H1 (cell line): ENCODE measurements around the gene CFAP206. TPM values are rescaled to one million over a fixed set of nuclear protein-coding genes. Genes with fewer than 3 reads are reported as not detected.

ENCODE experiments used
- CTCF ChIA-PET: fragments of 300-600 bp; sonication (Branson Sonifier 250); formaldehyde crosslinking; loops from one replicate; lab custom pipeline; 2021; ENCODE audit not compliant: partially characterized antibody; lab: Charles Lee
- POLR2A ChIA-PET: fragments of 300-600 bp; sonication (Branson Sonifier 250); formaldehyde crosslinking; loops from one replicate; lab custom pipeline; 2021; ENCODE audit warnings: inconsistent platforms; ENCODE audit not compliant: partially characterized antibody; lab: Charles Lee
- DNase-seq, 2 experiments: peaks; one replicate each; pipeline versions ENCODE4 v3.0.0 to v3.0.0-alpha.2; 2010 to 2022; ENCODE audit warnings: low spot score in 2 of 2, low read depth in 1 of 2, mixed read lengths in 1 of 2
- FAIRE-seq: peaks from 2 replicates; lab custom pipeline; 2011; peaks lifted over from hg19 to GRCh38; lab: Jason Lieb, UNC
- H2AFZ ChIP-seq: 2 replicates; pipeline ENCODE4 v1.8.1; 2012; ENCODE audit warnings: low read length, inconsistent platforms
- H2AK5ac ChIP-seq: 2 replicates; pipeline ENCODE4 v1.6.1; 2013; ENCODE audit warnings: low read depth, low read length
- H2BK120ac ChIP-seq: replicated peaks from 2 replicates; pipeline ENCODE3; 2013; ENCODE audit warnings: low read depth, low read length, inconsistent platforms
- H2BK12ac ChIP-seq: 2 replicates; pipeline ENCODE4 v1.6.1; 2013; ENCODE audit warnings: low read depth, low read length
- H2BK15ac ChIP-seq: 2 replicates; pipeline ENCODE4 v1.6.1; 2013; ENCODE audit warnings: low read length
- H2BK20ac ChIP-seq: 2 replicates; pipeline ENCODE4 v1.6.1; 2013; ENCODE audit warnings: low read length
- H2BK5ac ChIP-seq: 2 replicates; pipeline ENCODE4 v1.6.1; 2013; ENCODE audit warnings: low read depth, low read length
- H3K14ac ChIP-seq: 2 replicates; pipeline ENCODE4 v1.6.1; 2013; ENCODE audit warnings: inconsistent platforms; ENCODE audit not compliant: insufficient read length
- H3K18ac ChIP-seq: 2 replicates; pipeline ENCODE4 v1.6.1; 2013; ENCODE audit warnings: low read length; ENCODE audit errors: extremely low read depth
- H3K23ac ChIP-seq: 2 replicates; pipeline ENCODE4 v1.6.1; 2013; ENCODE audit warnings: inconsistent platforms; ENCODE audit not compliant: insufficient read length
- H3K23me2 ChIP-seq: 2 replicates; pipeline ENCODE4 v1.6.1; 2013; ENCODE audit warnings: low read depth, low read length
- H3K27ac ChIP-seq: 2 replicates; pipeline ENCODE4 v1.6.1; 2011; ENCODE audit warnings: low read depth, low read length, inconsistent platforms
- H3K27me3 ChIP-seq, 4 experiments: replicated peaks in 1 of 4; 1 replicate in 1 of 4; 2 replicates in 3 of 4; pipeline versions ENCODE4 v1.6.1 to v1.8.1; 2011 to 2013; ENCODE audit warnings: low read length in 3 of 4, mild to moderate bottlenecking in 3 of 4, inconsistent platforms in 2 of 4, mixed read lengths in 2 of 4, moderate library complexity in 1 of 4; ENCODE audit not compliant: control insufficient read depth in 3 of 4, insufficient read depth in 3 of 4; ENCODE audit errors: extremely low read depth in 1 of 4
- H3K36me3 ChIP-seq, 4 experiments: 2 replicates each; pipeline versions ENCODE4 v1.6.1 to v1.8.1; 2011 to 2013; ENCODE audit warnings: mild to moderate bottlenecking in 4 of 4, low read length in 3 of 4, moderate library complexity in 2 of 4, control low read depth in 1 of 4, inconsistent platforms in 1 of 4; ENCODE audit not compliant: insufficient read depth in 4 of 4, control insufficient read depth in 2 of 4
- H3K4ac ChIP-seq: replicated peaks from 2 replicates; pipeline ENCODE3; 2013; ENCODE audit warnings: low read length, low read depth, mixed read lengths, inconsistent platforms; ENCODE audit not compliant: insufficient read length
- H3K4me1 ChIP-seq, 4 experiments: replicated peaks in 1 of 4; 1 replicate in 1 of 4; 2 replicates in 3 of 4; pipeline versions ENCODE4 v1.6.1 to v1.8.1; 2011 to 2013; ENCODE audit warnings: low read length in 3 of 4, inconsistent platforms in 2 of 4, mixed read lengths in 1 of 4; ENCODE audit not compliant: insufficient read depth in 4 of 4, control insufficient read depth in 3 of 4
- H3K4me2 ChIP-seq, 2 experiments: 2 replicates each; pipeline versions ENCODE4 v1.6.1 to v1.8.1; 2011 to 2013; ENCODE audit warnings: low read depth in 2 of 2, low read length in 2 of 2, control low read depth in 1 of 2, inconsistent platforms in 1 of 2, mild to moderate bottlenecking in 1 of 2; ENCODE audit not compliant: insufficient read depth in 1 of 2
- H3K4me3 ChIP-seq, 4 experiments: fragments of 200-600, 300-600 bp in 1 of 4; sonication (generic), shearing (Covaris generic), sonication (Bioruptor Twin) in 1 of 4; 2 replicates each; pipeline versions ENCODE4 v1.5.1 to v1.8.1; 2011 to 2016; ENCODE audit warnings: low read length in 4 of 4, low read depth in 3 of 4, control low read depth in 2 of 4, inconsistent platforms in 2 of 4, mild to moderate bottlenecking in 2 of 4, mixed read lengths in 1 of 4, moderate library complexity in 1 of 4; ENCODE audit not compliant: insufficient read depth in 2 of 4; ENCODE audit errors: extremely low read depth in 1 of 4
- H3K56ac ChIP-seq: replicated peaks from 2 replicates; pipeline ENCODE3; 2013; ENCODE audit warnings: low read depth, mild to moderate bottlenecking, mixed read lengths, low read length, inconsistent platforms; ENCODE audit not compliant: insufficient read length
- H3K79me1 ChIP-seq: 2 replicates; pipeline ENCODE4 v1.6.1; 2013; ENCODE audit warnings: low read depth, low read length, control low read depth
- H3K79me2 ChIP-seq, 2 experiments: 2 replicates each; pipeline versions ENCODE4 v1.6.1 to v1.8.1; 2012 to 2013; ENCODE audit warnings: low read length in 2 of 2, mild to moderate bottlenecking in 2 of 2, inconsistent platforms in 1 of 2; ENCODE audit not compliant: insufficient read depth in 2 of 2, control insufficient read depth in 1 of 2
- H3K9ac ChIP-seq, 4 experiments: replicated peaks in 1 of 4; 1 replicate in 1 of 4; 2 replicates in 3 of 4; pipeline versions ENCODE4 v1.6.1 to v1.8.1; 2011 to 2013; ENCODE audit warnings: low read depth in 3 of 4, low read length in 3 of 4, control low read depth in 2 of 4, mild to moderate bottlenecking in 2 of 4, moderate library complexity in 2 of 4, inconsistent platforms in 1 of 4; ENCODE audit errors: extremely low read depth in 1 of 4
- H3K9me3 ChIP-seq, 2 experiments: 2 replicates each; pipeline versions ENCODE4 v1.6.1 to v1.8.1; 2012 to 2013; ENCODE audit warnings: mild to moderate bottlenecking in 2 of 2, moderate library complexity in 2 of 2, control low read depth in 1 of 2, inconsistent platforms in 1 of 2, low read depth in 1 of 2, low read length in 1 of 2, mixed read lengths in 1 of 2; ENCODE audit not compliant: insufficient read depth in 2 of 2
- H4K20me1 ChIP-seq, 2 experiments: replicated peaks in 1 of 2; 2 replicates each; pipeline versions ENCODE3 to v1.8.1; 2011 to 2013; ENCODE audit warnings: inconsistent platforms in 2 of 2, low read length in 2 of 2, mild to moderate bottlenecking in 1 of 2; ENCODE audit not compliant: insufficient read depth in 2 of 2, control insufficient read depth in 1 of 2
- H4K5ac ChIP-seq: 2 replicates; pipeline ENCODE4 v1.6.1; 2013; ENCODE audit warnings: low read length, low read depth, mixed read lengths, inconsistent platforms; ENCODE audit not compliant: insufficient read length
- H4K8ac ChIP-seq: 2 replicates; pipeline ENCODE4 v1.8.0; 2013; ENCODE audit warnings: mild to moderate bottlenecking, moderate library complexity, low read length, inconsistent platforms; ENCODE audit not compliant: insufficient read depth; ENCODE audit errors: extremely low read depth
- H4K91ac ChIP-seq: replicated peaks from 2 replicates; pipeline ENCODE3; 2013; ENCODE audit warnings: low read length, mixed read lengths, inconsistent platforms; ENCODE audit not compliant: insufficient read length
- ASH2L ChIP-seq: fragments of 200-600, 300-600 bp; sonication (generic); IDR thresholded peaks from one replicate; pipeline ENCODE4 v1.7.1; 2017; ENCODE audit warnings: low read length
- ATF2 ChIP-seq: IDR thresholded peaks from 2 replicates; pipeline ENCODE4 v1.6.1; 2012; ENCODE audit warnings: low read length, inconsistent platforms
- CBX5 ChIP-seq: fragments of 300-800, 300-1000 bp; sonication (generic); IDR thresholded peaks from 2 replicates; pipeline ENCODE4 v1.7.1; 2016; ENCODE audit warnings: antibody characterized with exemption, low read length, low read depth
- HDAC6 ChIP-seq: IDR thresholded peaks from one replicate; pipeline ENCODE4 v1.7.1; 2012; ENCODE audit warnings: low read depth, mild to moderate bottlenecking, inconsistent platforms, low read length, moderate library complexity
- KDM5A ChIP-seq: fragments of 200-600 bp; IDR thresholded peaks from 2 replicates; pipeline ENCODE4 v1.7.1; 2012; ENCODE audit warnings: mild to moderate bottlenecking, low read length, inconsistent platforms, mixed read lengths
- NANOG ChIP-seq: IDR thresholded peaks from 2 replicates; pipeline ENCODE4 v1.6.1; 2011; ENCODE audit warnings: low read length, low read depth, mild to moderate bottlenecking, inconsistent platforms; ENCODE audit not compliant: insufficient read depth, poor library complexity, severe bottlenecking
- RAD21 ChIP-seq, 2 experiments: IDR thresholded peaks in 1 of 2; conservative IDR thresholded peaks in 1 of 2; 2 replicates each; pipeline ENCODE4 v1.6.1; 2011; ENCODE audit warnings: low read depth in 2 of 2, low read length in 2 of 2, improper control_type of control experiment in 1 of 2, inconsistent platforms in 1 of 2, mild to moderate bottlenecking in 1 of 2, moderate library complexity in 1 of 2
- TAF7 ChIP-seq: optimal IDR thresholded peaks from 2 replicates; pipeline ENCODE3; 2011; ENCODE audit warnings: low read depth, mild to moderate bottlenecking, inconsistent platforms, low read length, moderate library complexity, borderline replicate concordance
- TBP ChIP-seq: IDR thresholded peaks from 2 replicates; pipeline ENCODE4 v1.6.1; 2011; ENCODE audit warnings: low read depth, low read length, improper control_type of control experiment
- ZNF274 ChIP-seq: IDR thresholded peaks from 2 replicates; pipeline ENCODE4 v1.7.0; 2012; ENCODE audit warnings: low read length, borderline replicate concordance; ENCODE audit errors: extremely low read depth
- WGBS, 2 experiments: shearing (Covaris generic) in 1 of 2; methylation state at CpG; one replicate each; pipeline versions ENCODE4 v1.1.6 to v1.1.7; 2013 to 2015; ENCODE audit warnings: low lambda C conversion rate in 2 of 2, mixed read lengths in 2 of 2, inconsistent platforms in 1 of 2, low coverage in 1 of 2, missing lambda C conversion rate in 1 of 2; ENCODE audit not compliant: insufficient replicate concordance in 2 of 2, insufficient coverage in 1 of 2, insufficient read length in 1 of 2; ENCODE audit errors: extremely low coverage in 1 of 2, missing lambda C conversion rate in 1 of 2; 5-methylcytosine and 5-hydroxymethylcytosine counted together
- polyA plus RNA-seq, 7 experiments: library from polyadenylated mRNA; depleted of rRNA in 3 of 7; stranded (reverse) in 5 of 7; unstranded in 2 of 7; fragments of >200 nt in 5 of 7; fragments of 200-250 nt in 2 of 7; gene quantifications; 1 replicate in 5 of 7; 2 replicates in 1 of 7; 4 replicates in 1 of 7; pipeline versions ENCODE4 v1.2.1 to v1.2.3, GENCODE V29; 2011 to 2013; ENCODE audit warnings: missing spikeins in 2 of 7, mixed read lengths in 2 of 7
- total RNA-seq: library from RNA; stranded (reverse); fragmentation: NEBNext Ultra II Directional; extraction: Animal tissue kit (Norgen Biotek cat#: 25700); gene quantifications from 2 replicates; pipeline ENCODE4 v1.2.1, GENCODE V29; 2021

Gene CFAP206
- total and polyA plus RNA-seq, 2 of the 8 experiments (the other 6 are each of a cell fraction or from before 2014, with no cell fraction given) = not detected

- H3K18ac ChIP-seq = no peak overlapping the region
- no peak overlapping the region; a peak in 1 of 7 replicates for H3K9ac ChIP-seq
- H2BK15ac ChIP-seq = no peak overlapping the region
- H3K23ac ChIP-seq = no peak overlapping the region
- no peaks in the 10 kb centered on the region for H3K27me3 ChIP-seq
- no peak overlapping the region for H2BK12ac ChIP-seq
- H3K4me3 ChIP-seq = no peak overlapping the region
- H2AFZ ChIP-seq = no peak overlapping the region
- no peak overlapping the region for H4K5ac ChIP-seq
- no peak overlapping the region for H2BK120ac ChIP-seq
- FAIRE-seq (no peak), DNase-seq (no peak)
- no peak overlapping the region for H4K8ac ChIP-seq
- no peak overlapping the region for H4K91ac ChIP-seq
- H3K4me2 ChIP-seq = no peak overlapping the region; a peak in 1 of 4 replicates
- CTCF ChIA-PET = interaction anchor here (0.6 to 2.0 kb wide), 4 partner anchors 20 to 418 kb away, joined by 3 to 7 read pairs (median 4); no protein-coding TSS in a partner anchor
- H3K23me2 ChIP-seq = no peaks in the 10 kb centered on the region
- no peaks in the 10 kb centered on the region for H3K9me3 ChIP-seq
- WGBS, 2 experiments = 90% methylated on average over 7 of the region's 7 CpGs; no CpG with 5 or more reads in 1 of the 2 experiments
- no peak overlapping the region for H2BK20ac ChIP-seq
- no peaks in the 10 kb centered on the region for H3K36me3 ChIP-seq
- H3K27ac ChIP-seq = no peak overlapping the region
- H4K20me1 ChIP-seq = no peaks in the 10 kb centered on the region
- H3K4ac ChIP-seq = no peak overlapping the region
- no peak overlapping the region for H3K56ac ChIP-seq
- H2AK5ac ChIP-seq = no peak overlapping the region
- H3K14ac ChIP-seq = no peak overlapping the region
- H3K4me1 ChIP-seq = peaks cover 7 to 14% (median 9%) of the 10 kb centered on the region in 4 experiments
- no peak for TF ChIP-seq ZNF274
- TF ChIP-seq HDAC6 = no peak
- no peak for TF ChIP-seq ATF2
- no peak for TF ChIP-seq KDM5A
- TF ChIP-seq RAD21 (IDR thresholded peaks at IDR 0.05 in 1 of 2, conservative IDR thresholded peaks at IDR 0.05 in 1 of 2; ENCODE audit: low read depth in 2 of 2, low read length in 2 of 2) = no peak
- no peak for TF ChIP-seq TAF7
- TF ChIP-seq NANOG = no peak
- TF ChIP-seq ASH2L = no peak
- TF ChIP-seq TBP = no peak
- TF ChIP-seq CBX5 = no peak
- TF ChIP-seq, all 59 proteins: peak for 0
- Histone ChIP-seq H3K79me2 (no peaks in the 10 kb centered on the region), H2BK5ac (no peak overlapping the region), H3K79me1 (no peaks in the 10 kb centered on the region)
- POLR2A ChIA-PET = interaction anchor here (1.0 kb wide), 1 partner anchor 105 kb away, joined by 3 read pairs; no protein-coding TSS in a partner anchor
These were observed 76.7 kb downstream of the CFAP206 start for GRCh38 chr6:87484491-87484890.
